Mucosa of descending colon (tissue), 3 donors: ENCODE measurements around the gene HOXD13. TPM values are rescaled to one million over a fixed set of nuclear protein-coding genes. Genes with fewer than 3 reads are reported as not detected.
A peak's percentile ranks its signal among the peaks of the same experiment; 100 is the strongest.

Experiments
- ATAC-seq: fragments of 200-7000 bp; cut with Tn5 transposase; one replicate; pipeline ENCODE4 v1.9.1; 2020; ENCODE audit warnings: mild to moderate bottlenecking, moderate library complexity
- DNase-seq, 3 donors: peaks; one replicate each; pipeline ENCODE4 v3.0.0-alpha.2; 2020
- H3K36me3 ChIP-seq: fragments of 200-600 bp; one replicate; pipeline ENCODE4 v1.8.0; 2021; ENCODE audit warnings: low read depth, mild to moderate bottlenecking
- H3K4me1 ChIP-seq: fragments of 200-600 bp; one replicate; pipeline ENCODE4 v1.8.0; 2021; ENCODE audit warnings: low read depth, mild to moderate bottlenecking
- H3K4me3 ChIP-seq: fragments of 200-600 bp; one replicate; pipeline ENCODE4 v1.8.0; 2021; ENCODE audit warnings: mild to moderate bottlenecking
- H3K9me3 ChIP-seq: fragments of 200-600 bp; one replicate; pipeline ENCODE4 v1.8.0; 2021; ENCODE audit warnings: mild to moderate bottlenecking
- CTCF ChIP-seq: fragments of 200-600 bp; IDR thresholded peaks from one replicate; pipeline ENCODE4 v1.8.0; 2022; ENCODE audit warnings: antibody characterized with exemption, mild to moderate bottlenecking
- intact Hi-C, 2 donors: fragments of 100-400 bp; cut with DNase I in 1 of 2; cut with micrococcal nuclease in 1 of 2; formaldehyde crosslinking; loops; one replicate each; pipeline versions ENCODE4 v1.11.0 to v1.11.1; 2022; cut with DNase I, micrococcal nuclease
- total RNA-seq, 3 donors: library from RNA; stranded (reverse); fragmentation: NEBNext Ultra II Directional in 2 of 3; extraction: Animal tissue kit (Norgen Biotek cat#: 25700) in 2 of 3; gene quantifications; one replicate each; pipeline versions ENCODE4 v1.2.1 to v1.2.4, GENCODE V29; 2021 to 2023
- donor health status: DM: no; HTN: no; CAD: no; lungs with moderate emphysema.
- donor health status: DM: no; HTN: no; CAD: no.
- donor health status: DM: no; HTN: yes; CAD: no.

Gene HOXD13
- total RNA-seq, 3 donors from 2014 or later = 1.1 to 1.5 TPM; not detected in 1

GRCh38 chr2:176107731-176108181 is 15.2 kb downstream of the HOXD13 start:
- H3K4me1 ChIP-seq = peaks cover 23% of the 10 kb centered on the region
- DNase-seq = peak in 1 of 3 donors; percentile 34
- H3K36me3 ChIP-seq = no peaks in the 10 kb centered on the region
- ATAC-seq = no peak
- H3K4me3 ChIP-seq = no peak overlapping the region
- H3K9me3 ChIP-seq = no peaks in the 10 kb centered on the region
- TF ChIP-seq CTCF = no peak
- intact Hi-C loops = no loop called here

GRCh38 chr2:176109192-176109901 is 16.8 kb downstream of the HOXD13 start:
- Histone ChIP-seq H3K36me3 (no peaks in the 10 kb centered on the region), H3K9me3 (no peaks in the 10 kb centered on the region), H3K4me1 (peaks cover 23% of the 10 kb centered on the region), H3K4me3 (no peak overlapping the region)
- ATAC-seq (no peak), DNase-seq (peak in 1 of 3 donors; percentile 18)
- intact Hi-C loops = no loop called here
- no peak for TF ChIP-seq CTCF

GRCh38 chr2:176109946-176110345 is 17.4 kb downstream of the HOXD13 start:
- no peak for TF ChIP-seq CTCF
- Histone ChIP-seq H3K4me3 (no peak overlapping the region), H3K4me1 (peaks cover 18% of the 10 kb centered on the region), H3K9me3 (no peaks in the 10 kb centered on the region), H3K36me3 (no peaks in the 10 kb centered on the region)
- ATAC-seq = no peak
- DNase-seq = no peak
- intact Hi-C loops = no loop called here

- Histone ChIP-seq H3K4me1 (peaks cover 19% of the 10 kb centered on the region), H3K9me3 (no peaks in the 10 kb centered on the region), H3K36me3 (no peaks in the 10 kb centered on the region), H3K4me3 (no peak overlapping the region)
- DNase-seq (no peak), ATAC-seq (no peak)
- no peak for TF ChIP-seq CTCF
- intact Hi-C loops = no loop called here
Measured at GRCh38 chr2:176110415-176111308, 18.1 kb downstream of the HOXD13 start.

GRCh38 chr2:176111309-176111663 is 18.8 kb downstream of the HOXD13 start:
- no peaks in the 10 kb centered on the region for H3K9me3 ChIP-seq
- H3K36me3 ChIP-seq = no peaks in the 10 kb centered on the region
- intact Hi-C loops = no loop called here
- TF ChIP-seq CTCF = peak; percentile 64
- no peak overlapping the region for H3K4me3 ChIP-seq
- DNase-seq = peak in 2 of 3 donors; percentile 71 to 75
- peak; percentile 44 for ATAC-seq
- peaks cover 21% of the 10 kb centered on the region for H3K4me1 ChIP-seq
